Midbrain (tissue), 1 donor: ENCODE data around the gene MAN1A1.
"Not testable (repeated sequence)": the region's sequence is repeated elsewhere in the genome, so short reads cannot be mapped to it uniquely, and the experiment has no call there.

Source experiments
- DNase-seq: peaks from one replicate; lab custom pipeline; 2025; lab: John Stamatoyannopoulos, UW

Gene MAN1A1

GRCh38 chr6:119170447-119171087 lies 179.0 kb downstream of the MAN1A1 start:
- no peak for DNase-seq

- DNase-seq: no peak
Observed at GRCh38 chr6:119170103-119170446, 179.5 kb downstream of the MAN1A1 start.

GRCh38 chr6:119169355-119169754 lies 180.2 kb downstream of the MAN1A1 start:
- not testable (repeated sequence) for DNase-seq

GRCh38 chr6:119166024-119166784 lies 183.4 kb downstream of the MAN1A1 start:
- DNase-seq: no peak

GRCh38 chr6:119163006-119163405 lies 186.6 kb downstream of the MAN1A1 start:
- DNase-seq: no peak

GRCh38 chr6:119162134-119162775 lies 187.3 kb downstream of the MAN1A1 start:
- DNase-seq: no peak

GRCh38 chr6:119161438-119161837 lies 188.1 kb downstream of the MAN1A1 start:
- no peak for DNase-seq

- DNase-seq: no peak
Observed at GRCh38 chr6:119160911-119161310, 188.7 kb downstream of the MAN1A1 start.

- no peak for DNase-seq
Observed at GRCh38 chr6:119158057-119158848, 191.3 kb downstream of the MAN1A1 start.

- no peak for DNase-seq
Observed at GRCh38 chr6:119157506-119157815, 192.1 kb downstream of the MAN1A1 start.

- DNase-seq: no peak
Observed at GRCh38 chr6:119156757-119157505, 192.6 kb downstream of the MAN1A1 start.

- DNase-seq: not testable (repeated sequence)
Observed at GRCh38 chr6:119156082-119156481, 193.5 kb downstream of the MAN1A1 start.

GRCh38 chr6:119152187-119152586 lies 197.4 kb downstream of the MAN1A1 start:
- no peak for DNase-seq

- no peak for DNase-seq
Observed at GRCh38 chr6:119148825-119149525, 200.6 kb downstream of the MAN1A1 start.

GRCh38 chr6:119148098-119148824 lies 201.3 kb downstream of the MAN1A1 start:
- DNase-seq: peak; percentile 67

- no peak for DNase-seq
Observed at GRCh38 chr6:119147101-119148053, 202.2 kb downstream of the MAN1A1 start.

- DNase-seq: no peak
Observed at GRCh38 chr6:119145111-119145510, 204.4 kb downstream of the MAN1A1 start.

- DNase-seq: no peak
Observed at GRCh38 chr6:119142637-119143036, 206.9 kb downstream of the MAN1A1 start.

GRCh38 chr6:119142041-119142440 lies 207.5 kb downstream of the MAN1A1 start:
- DNase-seq: no peak
